HL-60/S4 treated with phorbol 12-myristate 13-acetate at 8.2 ng/mL for 4 days and 3 days (cell line): Measurements from ENCODE around the gene ALOX15.
"Not testable (repeated sequence)": the region's sequence is repeated elsewhere in the genome, so short reads cannot be mapped to it uniquely, and the experiment has no call there.

Experiments
- in situ Hi-C: fragments of 300-500 bp; cut with MboI; formaldehyde crosslinking; loops from 2 replicates; pipeline ENCODE4 v1.15.0; 2022; ENCODE audit warnings: low sequenced_read_pairs

Gene ALOX15

GRCh38 chr17:4594931-4595684 is 46.4 kb downstream of the ALOX15 start:
- in situ Hi-C loops: no loop called here

GRCh38 chr17:4594406-4594805 is 47.1 kb downstream of the ALOX15 start:
- in situ Hi-C loops: no loop called here

- in situ Hi-C loops: no loop called here
Measured at GRCh38 chr17:4593021-4593421, 48.5 kb downstream of the ALOX15 start.

DNA sequence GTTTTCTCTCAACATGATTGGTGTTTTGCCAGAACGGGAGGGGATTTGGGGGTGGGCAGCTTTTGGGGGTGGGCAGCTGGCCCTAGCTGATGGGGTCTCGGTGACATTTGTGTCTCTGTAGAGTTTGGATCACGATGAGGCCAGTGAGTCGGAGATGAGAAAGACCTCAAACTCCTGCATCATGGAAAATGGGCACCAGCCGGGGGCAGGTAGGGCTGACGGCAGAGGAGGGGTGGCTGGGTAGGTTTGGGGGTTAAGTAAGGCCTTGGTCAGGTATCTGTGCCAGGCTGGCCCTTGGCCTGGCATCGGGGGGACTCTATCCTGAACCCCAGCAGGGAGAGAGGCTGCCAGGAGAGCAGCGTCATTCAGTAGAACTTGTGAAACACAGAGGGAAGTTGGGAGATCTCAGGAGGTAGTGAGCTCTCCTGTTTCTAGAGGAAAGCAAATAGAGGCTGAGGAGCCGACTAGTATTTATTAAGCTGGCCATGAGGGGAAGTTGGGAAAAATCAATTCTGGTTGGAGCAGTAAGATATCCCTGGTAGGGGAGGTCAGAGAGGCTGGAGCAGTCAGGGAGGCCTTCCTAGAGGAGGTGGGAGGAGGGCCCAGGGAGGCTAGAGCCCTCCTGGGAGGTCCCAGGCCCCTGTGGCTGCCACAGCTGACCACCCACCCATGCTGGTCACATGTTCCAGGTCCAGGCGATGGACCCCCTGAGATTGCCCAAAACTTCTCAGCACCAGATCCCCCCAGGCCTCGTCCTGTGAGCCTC is 49.1 kb downstream of the ALOX15 start:
- in situ Hi-C loops: no loop called here

GRCh38 chr17:4591529-4591928 is 49.9 kb downstream of the ALOX15 start:
- in situ Hi-C loops: no loop called here

DNA sequence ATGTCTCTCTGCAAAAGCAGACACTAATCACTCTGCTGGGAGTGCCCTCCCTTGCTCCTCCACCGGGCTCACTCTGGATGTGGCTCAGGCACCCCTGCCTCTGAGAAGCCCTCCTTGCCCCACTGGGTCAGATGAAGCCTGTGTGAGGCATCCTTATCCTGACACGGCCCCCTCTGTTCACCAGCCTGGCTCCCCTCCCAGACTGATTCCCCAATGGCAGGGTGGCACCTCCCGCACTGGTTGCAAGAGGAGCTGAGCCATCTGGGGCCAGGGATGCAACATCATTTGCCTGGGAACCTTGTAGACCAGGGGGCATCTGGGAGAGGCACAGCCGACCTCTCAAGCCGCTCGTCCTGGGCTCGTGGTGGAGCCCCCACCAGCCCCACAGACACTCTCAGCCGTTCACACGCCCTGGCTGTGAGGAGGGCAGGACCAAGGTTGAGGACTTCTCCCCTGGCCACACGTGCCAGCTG is 50.5 kb downstream of the ALOX15 start:
- in situ Hi-C loops: no loop called here

DNA sequence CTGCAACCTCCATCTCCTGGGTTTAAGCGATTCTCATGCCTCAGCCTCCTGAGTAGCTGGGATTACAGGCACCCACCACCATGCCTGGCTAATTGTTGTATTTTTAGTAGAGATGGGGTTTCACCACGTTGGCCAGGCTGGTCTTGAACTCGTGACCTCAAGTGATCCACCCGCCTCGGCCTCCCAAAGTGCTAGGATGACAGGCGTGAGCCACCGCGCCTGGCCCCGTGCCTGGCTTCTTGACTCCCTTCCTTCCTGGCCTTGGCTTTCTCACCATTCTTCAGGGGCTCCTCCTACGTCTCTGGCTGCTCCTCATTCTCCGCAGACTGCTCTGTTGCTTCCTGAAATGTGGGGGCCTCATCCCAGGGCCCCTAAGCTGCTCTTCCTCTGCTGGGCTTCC is 51.4 kb downstream of the ALOX15 start:
- in situ Hi-C loops: not testable (repeated sequence)

- in situ Hi-C loops: no loop called here
Measured at GRCh38 chr17:4588898-4589625, 52.4 kb downstream of the ALOX15 start.

DNA sequence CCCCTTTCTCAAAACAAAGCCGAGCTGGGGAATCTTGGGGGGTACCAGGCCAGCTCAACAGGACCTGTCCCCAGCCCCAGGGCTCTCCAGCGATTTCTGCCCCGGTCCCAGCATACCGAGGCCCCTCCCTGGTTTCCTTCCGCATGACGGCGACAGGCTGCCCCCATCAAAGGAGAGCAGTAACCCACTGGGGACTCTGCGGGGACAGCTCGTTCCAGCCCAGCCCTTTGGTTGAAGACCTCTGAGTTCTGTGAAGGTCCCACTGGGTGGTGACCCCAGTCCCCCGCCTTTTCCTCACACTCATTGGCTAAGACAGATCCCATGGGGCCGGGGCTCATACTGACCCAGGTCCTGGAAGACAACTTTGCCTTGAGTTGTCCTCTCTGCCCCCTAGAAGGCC is 53.1 kb downstream of the ALOX15 start:
- in situ Hi-C loops: no loop called here

DNA sequence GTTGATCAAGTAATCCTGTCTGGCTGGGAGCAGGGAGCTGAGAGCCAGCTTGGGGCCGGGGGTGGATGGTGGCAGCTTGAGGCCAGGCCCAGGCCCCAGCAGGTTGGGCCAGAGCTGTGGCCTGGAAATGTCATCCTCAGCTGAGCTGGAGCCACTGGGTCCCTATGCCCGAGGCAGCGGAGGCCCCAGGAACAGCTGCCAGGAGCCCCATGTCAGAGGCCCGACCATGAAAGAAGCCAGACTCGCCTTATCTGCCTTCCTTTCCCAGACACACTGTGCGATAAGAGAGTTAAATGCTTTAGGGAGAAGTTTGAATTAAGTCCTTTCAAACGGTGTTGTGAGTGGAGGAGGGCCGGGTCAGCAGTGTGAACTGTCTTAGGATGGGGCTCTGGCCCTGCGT is 53.7 kb downstream of the ALOX15 start:
- in situ Hi-C loops: no loop called here

DNA sequence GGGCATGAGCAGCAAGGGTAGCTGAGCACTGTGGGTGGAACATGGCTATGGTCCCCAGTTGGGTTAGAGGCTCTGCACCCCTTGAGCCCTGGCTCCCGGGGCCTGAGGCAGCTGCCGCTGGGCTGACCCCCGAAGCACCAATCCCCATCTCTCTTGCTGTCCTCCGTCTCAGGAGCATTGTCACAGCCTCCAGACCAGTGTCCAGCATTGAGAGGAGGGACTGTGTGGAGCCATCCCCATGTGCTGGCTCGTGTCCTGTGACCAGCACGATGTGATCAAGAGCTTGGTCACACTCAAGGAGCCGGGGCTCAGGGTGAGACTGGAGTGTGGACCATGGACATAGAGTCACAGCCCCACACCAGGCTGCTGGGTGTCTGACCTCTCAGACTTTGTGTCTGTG is 54.3 kb downstream of the ALOX15 start:
- in situ Hi-C loops: no loop called here

DNA sequence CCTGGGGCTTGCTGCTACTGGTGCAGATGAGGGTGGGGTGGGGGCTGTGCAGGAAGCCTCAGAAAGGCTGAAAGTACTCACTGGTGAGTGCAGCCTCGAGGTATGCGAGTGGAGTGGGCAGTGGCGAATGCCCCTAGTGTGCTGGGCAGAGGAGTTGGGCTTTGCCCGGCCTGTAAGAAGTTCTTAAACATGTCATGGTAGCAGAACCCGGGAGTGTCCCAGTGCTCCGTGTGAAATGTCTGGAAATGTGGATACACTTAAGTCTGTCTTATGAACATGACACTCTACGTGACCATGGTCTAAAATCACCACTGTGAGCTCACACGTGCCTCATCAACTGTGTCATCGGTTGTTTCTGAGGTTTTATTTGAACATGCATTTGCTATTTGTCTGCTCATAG is 55.4 kb downstream of the ALOX15 start:
- in situ Hi-C loops: no loop called here

- in situ Hi-C loops: no loop called here
Measured at GRCh38 chr17:4585638-4585994, 55.9 kb downstream of the ALOX15 start.

DNA sequence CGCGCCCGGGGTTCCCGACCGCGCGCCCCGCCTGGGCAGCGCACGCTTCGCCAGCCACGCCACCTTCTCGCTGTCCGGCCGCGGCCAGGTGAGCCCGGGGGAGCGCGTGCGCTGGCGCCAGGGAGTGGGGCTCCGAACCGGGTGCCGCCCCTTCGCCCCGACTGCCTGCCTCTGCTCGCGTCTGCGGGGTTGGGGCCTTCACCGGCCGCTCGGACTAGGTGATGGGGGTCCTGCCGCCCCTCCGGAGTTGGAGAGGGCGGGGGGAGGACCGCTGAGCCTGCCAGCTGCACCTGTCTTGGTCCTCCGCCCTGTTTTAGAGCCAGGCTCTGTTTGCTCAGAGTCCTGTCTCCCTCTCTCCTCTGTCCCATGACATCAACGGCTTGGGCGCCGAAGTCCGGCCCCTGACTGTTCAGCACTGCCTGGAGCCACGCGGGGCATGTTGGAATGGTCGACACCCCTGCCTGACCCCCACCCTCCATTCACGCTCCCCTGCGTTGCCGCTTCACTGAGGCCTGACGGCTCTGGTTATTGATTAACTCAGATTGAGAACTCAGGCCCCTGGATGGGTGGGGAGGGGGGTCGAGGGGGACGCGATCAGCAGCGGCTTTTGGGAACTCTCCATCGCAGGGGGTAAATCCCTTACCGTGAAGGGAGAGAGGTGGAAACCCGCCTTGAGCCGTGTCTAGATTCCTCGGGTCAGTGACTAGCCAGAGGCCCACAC is 56.4 kb downstream of the ALOX15 start:
- in situ Hi-C loops: no loop called here

- in situ Hi-C loops: no loop called here
Measured at GRCh38 chr17:4584101-4584916, 57.2 kb downstream of the ALOX15 start, which contains the start of gene SMTNL2. SMTNL2 (plus strand) TSS chr17:4584529; CDS start chr17:4584606, 77 bp downstream.

GRCh38 chr17:4583782-4584100 is 57.7 kb downstream of the ALOX15 start:
- in situ Hi-C loops: no loop called here

DNA sequence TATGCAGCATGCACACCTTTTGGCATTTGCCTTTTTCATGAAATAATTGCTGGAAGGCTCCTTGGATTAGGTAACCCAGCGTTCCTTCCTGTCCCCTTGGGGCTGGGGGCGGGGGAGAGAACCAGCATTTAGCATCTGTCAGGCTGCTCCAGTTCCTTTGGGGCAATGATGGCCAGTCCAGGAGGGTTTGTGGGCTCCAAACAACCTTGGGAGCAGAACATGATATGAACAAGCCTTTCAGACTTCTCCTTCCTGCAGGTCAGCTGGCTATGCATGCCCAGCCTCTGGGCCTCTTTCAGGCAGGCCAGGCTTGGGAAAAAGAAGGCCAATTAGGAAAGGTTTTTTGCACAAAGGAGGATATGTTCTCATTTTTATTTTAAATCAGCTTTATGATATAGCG is 58.3 kb downstream of the ALOX15 start:
- in situ Hi-C loops: no loop called here

DNA sequence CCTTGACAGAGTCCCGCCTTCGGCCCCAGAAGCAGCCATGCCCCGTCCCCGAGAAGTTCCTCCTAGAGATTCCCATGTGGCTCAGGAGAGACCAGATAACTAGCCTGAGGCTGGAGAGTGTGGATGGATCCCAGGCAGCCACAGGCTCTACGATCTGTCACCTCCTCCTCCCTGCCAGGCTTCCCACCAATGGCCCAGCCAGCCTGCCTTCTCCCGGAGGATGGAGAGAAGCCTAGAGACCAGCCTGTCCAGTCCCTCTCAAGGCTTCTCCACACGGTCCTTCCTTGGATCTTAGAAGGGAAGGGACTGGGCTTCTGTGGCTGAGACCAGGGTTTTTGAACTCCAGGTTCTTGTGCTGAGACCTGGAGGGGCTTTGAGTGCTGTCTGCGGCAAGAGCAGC is 58.8 kb downstream of the ALOX15 start:
- in situ Hi-C loops: no loop called here

DNA sequence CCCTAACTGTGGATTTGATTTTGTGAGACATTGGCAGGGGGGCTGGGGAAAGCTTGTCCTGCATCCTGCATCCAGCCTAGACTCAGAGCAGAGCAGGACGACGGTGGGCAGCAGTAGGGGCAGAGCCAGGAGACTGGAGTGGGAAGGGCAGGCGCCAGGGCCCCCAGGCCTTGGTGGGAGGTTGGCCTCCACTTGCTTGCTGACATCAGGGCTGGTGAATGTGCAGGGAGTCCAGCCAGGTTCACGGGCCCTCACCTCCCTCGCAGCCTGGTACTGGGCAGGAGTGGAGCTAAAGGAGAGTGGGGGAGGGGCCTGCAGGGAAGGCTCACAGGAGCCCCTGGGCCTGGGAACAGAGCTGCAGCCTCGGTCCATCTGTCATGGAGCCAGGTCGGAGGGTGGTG is 59.4 kb downstream of the ALOX15 start:
- in situ Hi-C loops: no loop called here
